Measurements from ENCODE around the gene PRDM16. TPM values are rescaled to one million over a fixed set of nuclear protein-coding genes. Genes with fewer than 3 reads are reported as not detected.

Gene PRDM16
- total and polyA plus RNA-seq, 2 experiments from 2014 or later, result 0.14 to 0.16 TPM

- Mint-ChIP-seq H3K9me3 (no peaks in the 10 kb centered on the region), H3K36me3 (ENCODE audit: low read depth) (peaks cover 8% of the 10 kb centered on the region), H3K4me3 (no peak overlapping the region), H3K27me3 (ENCODE audit: insufficient read depth, low read depth, poor library complexity) (no peaks in the 10 kb centered on the region), H3K4me1 (no peaks in the 10 kb centered on the region), H3K27ac (no peak overlapping the region)
- H3F3A ChIP-seq (replicated peaks; ENCODE audit: low read depth), result no peaks in the 10 kb centered on the region
- H3K4me1 ChIP-seq (ENCODE audit: insufficient read depth), result no peaks in the 10 kb centered on the region
- DNase-seq (ENCODE audit: low spot score) (no peak), ATAC-seq (no peak)
- no peak overlapping the region for H3K4me2 ChIP-seq
- no peaks in the 10 kb centered on the region for H3K79me2 ChIP-seq (replicated peaks; ENCODE audit: insufficient read depth)
- no peak for TF ChIP-seq ZNF331 (CRISPR knock-in tag; IDR thresholded peaks at IDR 0.05; ENCODE audit: low read depth)
- no peak for TF ChIP-seq ETS1 (IDR thresholded peaks at IDR 0.05)
- TF ChIP-seq POLR2AphosphoS5 (IDR thresholded peaks at IDR 0.05; ENCODE audit: low read depth), result no peak
- no peak for TF ChIP-seq STAT1 (IDR thresholded peaks at IDR 0.05; ENCODE audit: unreplicated experiment)
- no peak for TF ChIP-seq CTCF (conservative IDR thresholded peaks at IDR 0.05; ENCODE audit: low read depth in 2 of 2)
- TF ChIP-seq EZH2phosphoT487 (IDR thresholded peaks at IDR 0.05; ENCODE audit: unreplicated experiment), result no peak
- TF ChIP-seq REST (IDR thresholded peaks at IDR 0.05; ENCODE audit: unreplicated experiment), result no peak
- TF ChIP-seq EZH2 (IDR thresholded peaks at IDR 0.05; ENCODE audit: low read depth, unreplicated experiment), result no peak
- TF ChIP-seq NANOG (IDR thresholded peaks at IDR 0.05; ENCODE audit: borderline replicate concordance), result no peak
- no peak for TF ChIP-seq ZNF114 (CRISPR knock-in tag; IDR thresholded peaks at IDR 0.05)
- TF ChIP-seq CREB1 (CRISPR knock-in tag; IDR thresholded peaks at IDR 0.05; ENCODE audit: low read depth), result no peak
- TF ChIP-seq ZNF462 (CRISPR knock-in tag; IDR thresholded peaks at IDR 0.05), result no peak
- TF ChIP-seq JUNB (IDR thresholded peaks at IDR 0.05; ENCODE audit: unreplicated experiment), result no peak
- H3K27ac ChIP-seq (ENCODE audit: low read depth), result no peak overlapping the region
- no peaks in the 10 kb centered on the region for H3K36me3 ChIP-seq (ENCODE audit: insufficient read depth)
- no peaks in the 10 kb centered on the region for H3K27me3 ChIP-seq (ENCODE audit: insufficient read depth)
- H4K20me1 ChIP-seq (replicated peaks; ENCODE audit: insufficient read depth), result no peaks in the 10 kb centered on the region
- H3K9me2 ChIP-seq (ENCODE audit: insufficient read depth), result no peaks in the 10 kb centered on the region
- H2AFZ ChIP-seq, result no peak overlapping the region
- H3K4me3 ChIP-seq, result no peak overlapping the region
Measured at GRCh38 chr1:3478187-3478586, 409.2 kb downstream of the PRDM16 start.

Measured in GM23338 (cell line).